ENCODE results near the gene SH2D1B.
"Not testable (repeated sequence)": the region's sequence is repeated elsewhere in the genome, so short reads cannot be mapped to it uniquely, and the experiment has no call there.

The SH2D1B gene

GRCh38 chr1:162365284-162366020 is 46.5 kb downstream of the SH2D1B start:
- DNase-seq (ENCODE audit: low read depth in 1 of 2, low spot score in 1 of 2), result no peak

GRCh38 chr1:162364498-162364897 is 47.4 kb downstream of the SH2D1B start:
- no peak for DNase-seq (ENCODE audit: low read depth in 1 of 2, low spot score in 1 of 2)

- DNase-seq (ENCODE audit: low read depth in 1 of 2, low spot score in 1 of 2), result no peak
Measured at GRCh38 chr1:162363823-162364222, 48.1 kb downstream of the SH2D1B start.

GRCh38 chr1:162361349-162361748 is 50.6 kb downstream of the SH2D1B start:
- no peak for DNase-seq (ENCODE audit: low read depth in 1 of 2, low spot score in 1 of 2)

GRCh38 chr1:162360874-162361260 is 51.1 kb downstream of the SH2D1B start:
- DNase-seq (ENCODE audit: low read depth in 1 of 2, low spot score in 1 of 2), result no peak

- no peak for DNase-seq (ENCODE audit: low read depth in 1 of 2, low spot score in 1 of 2)
Measured at GRCh38 chr1:162360237-162360873, 51.6 kb downstream of the SH2D1B start.

GRCh38 chr1:162359523-162360236 is 52.3 kb downstream of the SH2D1B start:
- DNase-seq (ENCODE audit: low read depth in 1 of 2, low spot score in 1 of 2), result no peak

- DNase-seq (ENCODE audit: low read depth in 1 of 2, low spot score in 1 of 2), result no peak
Measured at GRCh38 chr1:162358928-162359327, 53.0 kb downstream of the SH2D1B start.

GRCh38 chr1:162357681-162358266 is 54.2 kb downstream of the SH2D1B start:
- DNase-seq (ENCODE audit: low read depth in 1 of 2, low spot score in 1 of 2), result no peak

- DNase-seq (ENCODE audit: low read depth in 1 of 2, low spot score in 1 of 2), result no peak
Measured at GRCh38 chr1:162353702-162354101, 58.2 kb downstream of the SH2D1B start.

- DNase-seq (ENCODE audit: low read depth in 1 of 2, low spot score in 1 of 2), result no peak
Measured at GRCh38 chr1:162353078-162353477, 58.9 kb downstream of the SH2D1B start.

- DNase-seq (ENCODE audit: low read depth in 1 of 2, low spot score in 1 of 2), result not testable (repeated sequence)
Measured at GRCh38 chr1:162351874-162352273, 60.1 kb downstream of the SH2D1B start.

- DNase-seq (ENCODE audit: low read depth in 1 of 2, low spot score in 1 of 2), result no peak
Measured at GRCh38 chr1:162351246-162351842, 60.6 kb downstream of the SH2D1B start.

GRCh38 chr1:162349635-162350330 is 62.2 kb downstream of the SH2D1B start:
- DNase-seq (ENCODE audit: low read depth in 1 of 2, low spot score in 1 of 2), result no peak

GRCh38 chr1:162347281-162347680 is 64.7 kb downstream of the SH2D1B start:
- DNase-seq (ENCODE audit: low read depth in 1 of 2, low spot score in 1 of 2), result no peak

Data from activated T-helper 1 cell treated with anti-CD3 and anti-CD28 coated beads, Interleukin-2, amount 50 U/mL, for 16 hours (primary cell).